HG03378 (cell line): ENCODE results near the gene TSC22D4.
"Not testable (repeated sequence)": the region's sequence is repeated elsewhere in the genome, so short reads cannot be mapped to it uniquely, and the experiment has no call there.

Source experiments
- ATAC-seq: cut with Tn5 transposase; IDR thresholded peaks from one replicate; pipeline ENCODE4 v1.9.1; 2021; ENCODE audit warnings: mild to moderate bottlenecking, moderate library complexity; ENCODE audit not compliant: unreplicated experiment

Gene TSC22D4

DNA sequence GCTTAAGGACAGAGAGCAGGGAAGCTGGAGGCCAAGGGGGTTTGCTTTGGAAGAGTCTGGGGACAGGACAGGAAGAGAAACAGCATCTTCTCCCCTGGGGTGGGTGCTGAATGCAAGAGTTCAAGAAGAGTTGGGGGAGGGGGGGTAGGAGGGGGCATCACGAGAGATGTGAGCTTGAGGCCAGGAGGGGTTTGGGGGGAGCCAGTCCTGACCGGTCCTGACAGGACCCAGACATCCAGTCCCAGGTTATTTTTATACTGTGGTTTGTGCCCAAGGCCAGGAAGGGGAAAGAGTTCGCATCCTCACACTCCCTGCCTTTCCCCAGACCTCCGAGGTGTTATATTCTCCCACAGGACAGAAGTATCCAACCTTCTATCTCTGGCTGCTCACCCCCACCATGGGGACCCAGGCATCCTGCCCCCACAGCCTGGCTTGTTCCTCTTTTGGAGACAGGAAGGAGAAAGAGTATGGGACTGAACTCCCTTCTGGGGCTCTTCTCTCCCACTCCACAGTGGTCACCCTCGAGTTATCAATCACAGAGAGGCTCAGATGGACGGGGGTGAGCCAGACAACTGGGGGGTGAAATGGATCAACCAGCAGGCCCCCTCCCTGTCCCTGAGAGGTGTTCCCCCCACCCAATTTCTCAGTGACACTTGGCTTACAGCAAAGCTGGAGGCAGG is 2.8 kb downstream of the TSC22D4 start:
- no peak for ATAC-seq

DNA sequence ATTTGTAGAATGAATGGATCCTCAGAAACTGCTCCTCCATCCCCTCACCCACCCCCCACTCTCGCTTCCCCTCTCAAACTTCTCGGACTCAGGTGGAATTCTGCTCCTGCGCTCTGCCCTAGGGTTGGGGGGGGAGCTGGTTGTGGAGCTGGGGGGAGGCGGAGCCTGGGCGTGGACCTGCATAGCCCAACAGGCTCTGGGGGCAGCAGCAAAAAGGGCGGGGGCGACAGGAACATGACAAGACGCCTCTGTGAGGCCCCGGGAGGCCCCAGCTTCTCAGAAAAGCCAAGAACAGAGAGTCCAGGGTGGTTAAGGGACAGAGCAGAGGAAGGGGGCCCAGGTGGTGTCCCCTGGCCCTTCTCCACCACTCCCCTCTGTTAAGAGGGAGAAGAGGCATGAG is 3.5 kb downstream of the TSC22D4 start:
- ATAC-seq, result no peak

DNA sequence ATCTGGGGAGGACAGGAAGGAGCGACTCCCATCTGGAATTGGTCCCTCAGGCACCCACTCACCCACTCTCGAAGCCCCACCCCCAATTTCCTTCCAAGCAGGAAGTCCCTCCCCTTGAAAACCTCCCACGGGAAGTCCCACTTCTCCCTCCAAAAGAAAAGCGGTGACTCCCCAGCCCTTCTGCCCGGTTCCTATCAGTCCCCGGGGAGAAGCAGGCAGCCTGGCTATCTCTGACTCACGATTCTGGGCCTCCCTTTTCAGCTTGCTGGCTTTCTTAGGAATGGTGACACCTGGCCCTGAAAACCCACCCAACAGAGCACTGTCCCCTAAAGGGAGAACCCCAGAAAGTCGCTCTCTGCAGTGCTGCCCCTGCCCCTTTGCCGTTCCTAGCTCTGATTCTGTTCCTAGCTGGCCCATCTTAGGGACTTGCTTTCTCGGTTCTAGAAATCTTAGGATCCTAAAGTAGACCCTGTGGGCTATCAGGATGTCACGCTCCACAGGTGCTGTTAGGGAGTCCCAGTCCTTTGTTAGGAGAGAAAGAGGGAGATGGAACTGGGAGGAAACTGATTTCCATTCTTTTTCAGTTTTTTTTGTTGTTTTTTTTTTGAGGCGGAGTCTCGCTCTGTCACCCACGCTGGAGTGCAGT is 6.0 kb downstream of the TSC22D4 start:
- ATAC-seq, result no peak

DNA sequence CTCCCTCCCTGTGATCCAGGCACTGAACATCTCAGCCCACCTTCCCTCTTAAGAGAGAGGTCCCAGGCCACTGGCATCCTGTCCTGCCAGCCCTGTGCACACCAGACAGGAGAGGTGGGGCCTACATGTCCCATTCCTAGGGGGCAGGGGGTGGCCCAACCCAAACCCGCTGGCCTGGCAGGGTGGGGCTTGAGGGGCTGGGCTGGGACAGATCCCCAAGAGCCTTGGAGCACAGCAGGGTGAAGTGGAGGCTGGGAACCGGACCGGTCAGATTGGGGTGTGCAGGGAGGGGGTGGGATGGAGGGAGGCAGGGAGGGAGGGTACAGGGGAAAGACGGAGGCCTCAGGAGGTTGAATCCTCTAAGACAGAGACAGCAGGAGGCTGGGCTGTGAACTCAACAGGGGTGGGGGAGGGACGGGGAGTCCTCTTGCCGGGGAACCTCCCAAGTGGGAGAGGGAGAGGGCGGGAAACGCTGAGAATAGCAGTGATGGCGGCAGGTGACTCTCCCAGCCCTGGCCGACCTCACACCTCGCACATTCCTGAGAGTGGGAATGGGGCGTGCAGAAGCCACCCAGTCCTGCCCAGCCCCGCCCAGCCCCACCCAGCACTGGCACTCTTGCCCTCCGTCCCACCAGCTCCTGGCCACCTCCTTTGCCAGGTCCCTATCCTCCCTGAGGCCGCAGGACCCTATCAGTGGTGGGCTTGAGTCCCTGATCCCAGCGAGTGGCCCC is 6.7 kb downstream of the TSC22D4 start:
- no peak for ATAC-seq

DNA sequence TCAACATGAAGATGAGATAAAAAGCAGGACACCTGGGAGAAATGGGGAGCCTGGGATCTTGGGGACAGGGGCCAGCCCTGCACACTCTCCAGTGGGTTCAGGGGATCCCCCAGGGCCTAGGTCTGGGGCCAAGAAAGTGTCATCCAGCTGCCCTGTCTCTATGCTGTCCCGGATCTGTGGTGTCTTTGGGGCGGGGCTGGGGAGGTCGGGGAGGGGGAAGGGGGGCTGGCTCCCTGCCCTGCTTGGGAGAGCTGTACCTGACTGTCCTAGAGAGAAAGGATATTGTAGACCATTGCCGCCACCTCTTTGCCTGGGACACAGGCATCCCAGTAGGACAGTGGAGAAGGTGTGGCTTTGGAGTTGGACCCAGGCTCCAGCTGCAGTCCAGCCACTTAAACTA is 8.0 kb downstream of the TSC22D4 start:
- ATAC-seq, result no peak

GRCh38 chr7:100469227-100470044 is 9.6 kb downstream of the TSC22D4 start:
- ATAC-seq, result no peak

- ATAC-seq, result no peak
Observed at GRCh38 chr7:100467638-100468373, 11.2 kb downstream of the TSC22D4 start.

DNA sequence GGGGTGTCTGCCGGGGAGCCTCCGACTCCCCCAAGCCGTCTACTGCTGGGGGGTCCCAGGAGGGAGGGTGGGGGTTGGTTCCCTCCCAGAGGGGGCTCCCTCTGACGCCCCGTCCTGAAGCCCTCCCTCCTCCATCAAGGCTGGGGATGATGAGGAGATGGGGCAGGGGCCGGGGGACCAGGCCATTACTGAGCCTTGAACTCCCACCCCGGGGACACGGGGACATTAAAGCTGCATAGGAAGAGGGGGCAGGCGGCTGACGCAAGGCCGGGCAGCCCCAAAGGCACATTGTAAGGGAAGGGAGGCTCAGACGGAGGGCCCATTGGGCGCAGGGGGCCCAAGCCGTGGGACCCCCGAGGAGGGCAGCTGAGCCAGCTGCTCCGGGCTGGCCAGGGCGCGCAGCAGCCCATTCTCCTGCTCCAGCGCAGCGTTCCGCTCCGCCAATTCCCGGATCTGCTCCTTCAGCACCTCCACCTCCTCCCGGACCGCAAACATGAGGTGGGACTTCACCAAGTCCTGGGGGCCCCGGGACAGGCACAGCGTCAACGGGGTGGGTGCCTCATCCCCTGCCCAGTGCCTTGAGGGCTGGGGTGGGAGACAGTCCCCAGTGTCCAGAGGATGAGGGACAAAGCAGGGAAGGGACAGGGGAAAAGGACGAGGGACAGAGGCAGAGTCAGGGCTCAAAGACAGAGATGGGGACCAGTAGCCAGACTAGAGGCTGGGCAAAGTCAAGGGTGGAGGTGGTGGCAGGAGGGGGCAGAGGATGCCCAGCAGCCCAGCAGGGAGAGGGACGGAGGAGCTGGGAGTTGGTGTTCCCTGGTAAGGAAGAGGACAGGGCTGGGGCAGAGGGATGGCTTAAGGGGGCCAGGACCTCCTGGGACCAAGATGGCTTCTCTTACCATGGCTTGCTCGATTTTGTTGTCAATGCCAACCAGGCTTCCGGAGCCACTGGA is 12.1 kb downstream of the TSC22D4 start:
- ATAC-seq, result no peak

DNA sequence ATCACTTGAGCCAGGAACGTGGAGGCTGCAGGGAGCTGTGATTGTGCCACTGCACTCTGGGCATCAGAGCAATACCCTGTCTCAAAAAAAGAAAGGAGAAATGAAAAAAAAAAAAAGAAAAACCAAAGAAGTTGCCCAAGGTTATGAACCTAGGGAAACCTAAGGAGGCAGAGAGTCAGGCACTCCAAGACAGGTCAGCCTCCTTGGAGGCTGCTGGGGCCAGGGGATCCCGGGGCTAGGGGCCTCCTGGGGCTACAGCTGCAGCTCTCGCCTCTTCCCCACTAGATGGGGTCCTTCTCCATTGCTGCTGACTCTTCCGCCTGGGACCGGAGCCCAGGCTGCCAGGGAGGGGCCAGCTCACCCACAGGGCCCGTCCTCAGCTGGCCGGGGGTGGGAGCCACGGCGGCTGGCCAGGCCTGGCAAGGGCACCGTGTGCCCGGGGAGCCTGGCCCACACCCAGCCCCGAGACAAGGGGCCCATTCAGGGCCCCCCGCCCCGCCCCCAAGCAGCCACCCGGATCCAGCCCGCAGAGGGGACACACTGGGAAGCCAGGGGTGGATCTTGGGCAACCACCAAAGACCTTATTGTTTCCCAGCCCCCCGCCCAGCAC is 13.2 kb downstream of the TSC22D4 start:
- ATAC-seq, result no peak

DNA sequence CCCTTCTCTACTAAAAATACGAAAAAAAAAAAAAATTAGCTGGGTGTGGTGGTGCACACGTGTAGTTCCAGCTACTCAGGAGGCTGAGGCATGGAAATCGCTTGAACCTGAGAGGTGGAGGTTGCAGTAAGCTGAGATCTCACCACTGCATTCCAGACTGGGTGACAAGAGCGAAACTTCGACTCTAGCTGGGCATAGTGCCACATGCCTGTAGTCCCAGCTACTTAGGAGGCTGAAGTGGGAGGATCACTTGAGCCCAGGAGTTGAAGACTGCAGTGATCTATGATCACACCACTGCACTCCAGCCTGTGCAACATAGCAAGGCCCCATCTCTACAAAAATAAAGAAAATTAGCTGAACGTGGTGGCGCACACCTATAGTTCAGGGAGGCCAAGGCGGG is 13.7 kb downstream of the TSC22D4 start:
- no peak for ATAC-seq

GRCh38 chr7:100464791-100465190 is 14.2 kb downstream of the TSC22D4 start:
- ATAC-seq, result no peak

DNA sequence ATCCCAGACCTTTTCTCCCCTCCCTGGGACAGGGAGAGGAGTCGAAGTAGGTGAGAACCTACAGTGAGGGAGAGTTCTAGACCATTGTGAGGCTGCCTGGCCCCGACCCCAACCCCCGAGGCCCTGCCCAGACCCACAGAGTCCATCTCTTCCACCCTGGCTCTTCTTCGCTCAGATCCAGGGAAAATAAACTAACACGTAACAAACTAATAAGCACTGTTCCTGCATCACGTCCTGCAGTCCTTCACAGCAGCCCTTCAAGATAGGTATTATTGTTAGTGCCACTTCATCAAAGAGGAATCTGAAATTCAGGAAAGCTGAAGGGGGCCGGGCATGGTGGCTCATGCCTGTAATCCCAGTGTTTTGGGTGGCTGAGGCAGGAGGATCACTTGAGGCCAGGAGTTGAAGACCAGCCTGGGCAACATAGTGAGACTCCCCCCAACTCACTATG is 14.8 kb downstream of the TSC22D4 start, which contains the start of gene SPACDR:
Gene SPACDR, minus strand, starts transcription at position 51 of the 451 bp plus-strand sequence. CDS start 235 bp downstream, outside the sequence.
- no peak for ATAC-seq

DNA sequence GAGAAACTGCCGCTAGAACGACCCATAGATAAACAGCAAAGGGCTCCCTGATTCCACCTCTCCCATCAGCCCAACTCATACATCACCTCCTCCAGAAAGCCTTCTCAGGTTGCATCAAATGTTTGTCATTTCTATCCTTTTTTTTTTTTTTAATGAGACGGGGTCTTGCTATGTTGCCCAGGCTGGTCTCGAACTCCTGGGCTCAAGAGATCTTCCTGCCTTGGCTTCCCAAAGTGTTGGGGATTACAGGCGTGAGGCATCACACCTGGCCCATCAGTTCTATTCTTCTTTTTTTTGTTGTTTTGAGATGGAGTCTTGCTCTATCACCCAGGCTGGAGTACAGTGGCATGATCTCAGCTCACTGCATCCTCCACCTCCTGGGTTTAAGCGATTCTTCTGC is 22.0 kb downstream of the TSC22D4 start:
- ATAC-seq, result no peak

DNA sequence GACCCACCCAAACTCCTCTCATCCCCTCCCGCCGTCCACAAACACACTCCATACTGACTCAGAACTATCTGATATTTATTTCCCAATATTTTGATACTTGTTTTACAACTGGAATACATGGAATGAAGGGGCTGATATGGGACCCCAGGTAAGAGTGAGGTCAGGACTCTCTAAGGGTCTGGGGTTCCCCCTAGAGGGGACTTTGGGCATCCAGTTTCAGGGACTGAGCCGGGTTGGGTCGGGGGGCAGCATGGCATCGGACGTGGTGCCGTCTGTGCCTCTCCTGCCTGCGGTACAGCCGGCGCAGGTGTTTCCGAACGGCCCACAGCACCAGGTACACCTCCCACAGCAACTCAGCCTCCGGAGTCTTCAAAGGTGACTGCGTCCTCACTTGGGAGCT is 22.5 kb downstream of the TSC22D4 start:
- ATAC-seq, result no peak

- ATAC-seq, result no peak
Observed at GRCh38 chr7:100455206-100455605, 23.8 kb downstream of the TSC22D4 start.

- not testable (repeated sequence) for ATAC-seq
Observed at GRCh38 chr7:100453854-100454253, 25.2 kb downstream of the TSC22D4 start.

- no peak for ATAC-seq
Observed at GRCh38 chr7:100452513-100452912, 26.5 kb downstream of the TSC22D4 start.

- ATAC-seq, result no peak
Observed at GRCh38 chr7:100449190-100449795, 29.7 kb downstream of the TSC22D4 start.
